Measurements from ENCODE around the gene ATG101. TPM values are rescaled to one million over a fixed set of nuclear protein-coding genes. Genes with fewer than 3 reads are reported as not detected.
A peak's percentile ranks its signal among the peaks of the same experiment; 100 is the strongest.

Gene ATG101
- total and polyA plus RNA-seq, 8 donors = 7.6 to 105 (median 37.2) TPM

- intact Hi-C loops (cut with DNase I; ENCODE audit: low total_unique reads) = no loop called here
- Histone ChIP-seq H3K9me3 (no peaks in the 10 kb centered on the region), H3K27ac (peak overlapping the region; percentile 75 to 92 (median 80)), H3K36me3 (no peaks in the 10 kb centered on the region), H3K4me1 (peaks cover 30 to 70% (median 51%) of the 10 kb centered on the region in 4 donors), H3K27me3 (no peaks in the 10 kb centered on the region), H3K4me3 (peak overlapping the region in 2 of 4 donors; percentile 18 to 20)
- no peak for DNase-seq
- WGBS, 5 donors = 41 to 77% (median 50%) methylated on average over 15 to 21 of the region's 21 CpGs
- TF ChIP-seq POLR2A (IDR thresholded peaks at IDR 0.05) (no peak), EP300 (IDR thresholded peaks at IDR 0.05) (peak; percentile 79), CTCF (IDR thresholded peaks at IDR 0.05) (no peak), POLR2AphosphoS5 (IDR thresholded peaks at IDR 0.05) (peak in 1 of 3 donors; percentile 75)
Observed at GRCh38 chr12:52043386-52044212, 26.2 kb upstream of the ATG101 start.

- Histone ChIP-seq H3K36me3 (no peaks in the 10 kb centered on the region), H3K4me3 (peak overlapping the region in 2 of 4 donors; percentile 18 to 20), H3K27ac (peak overlapping the region; percentile 75 to 92 (median 80)), H3K9me3 (no peaks in the 10 kb centered on the region), H3K27me3 (no peaks in the 10 kb centered on the region), H3K4me1 (peaks cover 31 to 65% (median 51%) of the 10 kb centered on the region in 4 donors)
- DNase-seq = peak in 1 of 2 donors; percentile 91
- TF ChIP-seq POLR2A (IDR thresholded peaks at IDR 0.05) = no peak
- TF ChIP-seq CTCF (IDR thresholded peaks at IDR 0.05) = no peak
- peak; percentile 56 for TF ChIP-seq EP300 (IDR thresholded peaks at IDR 0.05)
- TF ChIP-seq POLR2AphosphoS5 (IDR thresholded peaks at IDR 0.05) = peak; percentile 46 to 79 (median 46)
- intact Hi-C loops (cut with DNase I; ENCODE audit: low total_unique reads) = no loop called here
- 27 to 49% (median 37%) methylated on average over 18 of the region's 18 CpGs for WGBS, 5 donors
Observed at GRCh38 chr12:52044292-52044983, 25.3 kb upstream of the ATG101 start.

DNA sequence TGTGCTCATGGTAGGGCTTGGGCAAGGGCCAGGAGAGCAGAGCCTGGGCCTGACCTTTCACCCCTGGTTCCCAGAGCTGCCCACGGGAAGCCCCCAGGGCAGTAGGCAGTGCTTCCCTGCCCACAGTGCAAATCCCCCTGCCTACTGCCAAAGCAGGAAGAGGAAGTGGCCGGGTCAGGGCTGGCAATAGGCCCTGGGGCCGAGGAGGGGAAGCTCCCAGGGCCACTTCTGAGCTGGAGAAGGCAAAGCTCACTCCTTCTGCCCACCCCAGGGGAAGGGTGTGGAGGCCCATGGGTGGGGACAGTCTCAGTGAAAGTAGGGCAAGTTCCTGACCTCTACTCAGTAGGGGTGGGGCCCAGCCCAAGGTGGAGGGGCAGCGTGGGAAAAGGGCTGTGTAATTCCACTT lies 24.0 kb upstream of the ATG101 start:
- 12 to 35% (median 24%) methylated on average over 4 of the region's 4 CpGs for WGBS, 5 donors
- H3K36me3 ChIP-seq = no peaks in the 10 kb centered on the region
- peak; percentile 64 to 80 for DNase-seq
- peak overlapping the region in 1 of 4 donors; percentile 20 for H3K4me3 ChIP-seq
- TF ChIP-seq EP300 (IDR thresholded peaks at IDR 0.05) (no peak), POLR2A (IDR thresholded peaks at IDR 0.05) (no peak), POLR2AphosphoS5 (IDR thresholded peaks at IDR 0.05) (peak in 2 of 3 donors; percentile 40 to 54)
- H3K27ac ChIP-seq = peak overlapping the region; percentile 53 to 92 (median 80)
- intact Hi-C loops (cut with DNase I; ENCODE audit: low total_unique reads) = no loop called here
- no peaks in the 10 kb centered on the region for H3K9me3 ChIP-seq
- peaks cover 45 to 78% (median 61%) of the 10 kb centered on the region in 4 donors for H3K4me1 ChIP-seq
- no peaks in the 10 kb centered on the region for H3K27me3 ChIP-seq

DNA sequence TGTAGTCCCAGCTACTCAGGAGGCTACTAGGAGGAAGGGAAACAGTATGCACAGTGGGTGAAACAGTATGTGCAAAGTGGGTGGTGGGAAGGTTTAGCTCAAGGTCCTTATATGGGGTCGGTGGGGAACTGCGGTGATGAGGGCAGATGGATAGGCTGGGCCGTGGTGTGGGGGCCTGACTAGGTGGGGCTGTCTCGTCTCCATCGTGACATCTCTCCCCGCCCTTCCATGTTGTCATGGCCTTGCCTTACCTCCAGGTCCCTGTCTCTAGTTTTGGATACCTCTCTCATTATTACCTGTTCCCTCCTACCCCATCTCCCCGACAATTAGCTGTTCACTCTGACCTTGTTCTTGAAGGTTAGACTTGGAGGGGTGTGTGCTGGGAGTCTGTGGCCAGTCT lies 22.9 kb upstream of the ATG101 start:
- Histone ChIP-seq H3K27me3 (no peaks in the 10 kb centered on the region), H3K9me3 (no peaks in the 10 kb centered on the region), H3K4me1 (peaks cover 45 to 78% (median 59%) of the 10 kb centered on the region in 4 donors), H3K36me3 (no peaks in the 10 kb centered on the region), H3K4me3 (no peak overlapping the region), H3K27ac (peak overlapping the region in 1 of 5 donors; percentile 92)
- TF ChIP-seq POLR2A (IDR thresholded peaks at IDR 0.05) = no peak
- no peak for TF ChIP-seq EP300 (IDR thresholded peaks at IDR 0.05)
- no peak for TF ChIP-seq POLR2AphosphoS5 (IDR thresholded peaks at IDR 0.05)
- TF ChIP-seq CTCF (IDR thresholded peaks at IDR 0.05) = no peak
- no peak for DNase-seq
- intact Hi-C loops (cut with DNase I; ENCODE audit: low total_unique reads) = no loop called here
- WGBS, 5 donors = 86 to 95% (median 90%) methylated on average over 7 of the region's 7 CpGs
